GM10847 (cell line): ENCODE data around the gene RYR1.

Experiments
- POLR2A ChIP-seq: IDR thresholded peaks from 2 replicates; pipeline ENCODE4 v1.6.1; 2011; ENCODE audit not compliant: insufficient read length; ENCODE audit errors: extremely low read depth

RYR1 gene

DNA sequence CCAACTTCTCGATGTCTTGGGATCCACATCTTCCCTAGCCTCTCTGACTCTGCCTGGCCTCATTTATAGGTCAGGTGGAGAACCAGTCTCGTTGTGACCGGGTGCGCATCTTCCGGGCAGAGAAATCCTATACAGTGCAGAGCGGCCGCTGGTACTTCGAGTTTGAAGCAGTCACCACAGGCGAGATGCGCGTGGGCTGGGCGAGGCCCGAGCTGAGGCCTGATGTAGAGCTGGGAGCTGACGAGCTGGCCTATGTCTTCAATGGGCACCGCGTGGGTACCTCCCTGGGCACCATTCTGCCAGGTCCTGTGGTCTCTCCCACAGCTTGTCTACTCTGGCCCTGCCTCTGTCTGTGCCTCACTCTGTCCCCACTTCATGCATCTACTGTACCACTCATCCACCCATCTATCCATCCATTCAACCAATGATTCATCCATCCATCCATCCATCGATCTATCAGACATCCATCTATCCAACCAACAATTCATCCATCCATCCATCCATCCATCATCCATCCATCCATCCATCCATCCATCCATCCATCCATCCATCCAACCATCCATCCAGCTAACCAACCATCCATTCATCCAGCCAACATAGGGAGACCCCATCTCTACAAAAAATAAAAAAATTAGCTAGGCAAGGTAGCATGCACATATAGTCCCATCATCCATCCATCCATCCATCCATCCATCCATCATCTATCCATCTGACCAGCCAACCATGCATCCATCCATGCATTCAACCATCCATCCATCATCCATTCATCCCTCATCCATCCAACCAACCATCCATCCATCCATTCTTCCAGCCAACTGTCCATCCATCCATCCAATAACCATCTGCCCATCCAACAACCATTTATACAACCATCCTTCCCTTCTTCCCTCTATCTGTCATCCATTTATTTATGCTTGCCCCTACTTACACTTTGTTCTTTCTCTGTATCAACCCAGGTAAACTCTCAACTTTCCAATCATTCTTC is 34.3 kb downstream of the RYR1 start:
- no peak for TF ChIP-seq POLR2A

DNA sequence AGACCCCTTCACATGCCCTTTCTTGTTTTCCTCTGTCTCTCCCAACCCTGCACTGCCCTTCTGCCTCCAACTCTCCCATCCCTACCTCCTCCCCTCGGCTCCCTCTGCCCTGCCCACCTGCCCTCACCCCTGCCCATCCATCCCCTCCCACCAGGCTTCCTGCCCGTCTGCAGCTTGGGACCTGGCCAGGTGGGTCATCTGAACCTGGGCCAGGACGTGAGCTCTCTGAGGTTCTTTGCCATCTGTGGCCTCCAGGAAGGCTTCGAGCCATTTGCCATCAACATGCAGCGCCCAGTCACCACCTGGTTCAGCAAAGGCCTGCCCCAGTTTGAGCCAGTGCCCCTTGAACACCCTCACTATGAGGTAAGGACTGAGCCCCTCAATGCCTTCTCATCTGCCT is 35.7 kb downstream of the RYR1 start:
- TF ChIP-seq POLR2A: no peak

GRCh38 chr19:38470788-38471480 is 37.4 kb downstream of the RYR1 start:
- no peak for TF ChIP-seq POLR2A

DNA sequence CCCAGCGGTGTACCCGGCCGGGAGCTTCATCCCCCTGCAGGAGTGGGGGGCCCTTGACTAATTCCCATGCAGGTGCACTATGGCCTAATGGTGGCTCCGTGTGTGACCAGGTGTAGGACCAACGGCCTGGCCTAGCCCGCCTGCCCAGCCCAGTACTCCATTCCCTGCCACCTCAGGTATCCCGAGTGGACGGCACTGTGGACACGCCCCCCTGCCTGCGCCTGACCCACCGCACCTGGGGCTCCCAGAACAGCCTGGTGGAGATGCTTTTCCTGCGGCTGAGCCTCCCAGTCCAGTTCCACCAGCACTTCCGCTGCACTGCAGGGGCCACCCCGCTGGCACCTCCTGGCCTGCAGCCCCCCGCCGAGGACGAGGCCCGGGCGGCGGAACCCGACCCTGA is 39.7 kb downstream of the RYR1 start:
- no peak for TF ChIP-seq POLR2A

DNA sequence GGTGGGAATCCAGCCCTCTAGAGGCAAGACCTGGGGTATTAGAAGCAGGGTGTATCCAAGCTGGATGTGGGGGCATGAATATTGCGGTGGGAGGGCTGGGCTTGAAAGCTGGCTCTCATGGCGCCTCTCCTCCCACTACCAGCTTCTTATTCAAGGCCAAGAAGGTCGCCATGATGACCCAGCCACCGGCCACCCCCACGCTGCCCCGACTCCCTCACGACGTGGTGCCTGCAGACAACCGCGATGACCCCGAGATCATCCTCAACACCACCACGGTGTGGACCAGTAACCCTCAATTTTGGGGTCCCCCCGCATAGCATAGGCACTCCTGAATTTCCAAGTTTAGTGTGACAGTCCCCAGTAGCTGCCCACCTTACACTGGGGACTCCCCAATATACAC is 41.7 kb downstream of the RYR1 start:
- no peak for TF ChIP-seq POLR2A

DNA sequence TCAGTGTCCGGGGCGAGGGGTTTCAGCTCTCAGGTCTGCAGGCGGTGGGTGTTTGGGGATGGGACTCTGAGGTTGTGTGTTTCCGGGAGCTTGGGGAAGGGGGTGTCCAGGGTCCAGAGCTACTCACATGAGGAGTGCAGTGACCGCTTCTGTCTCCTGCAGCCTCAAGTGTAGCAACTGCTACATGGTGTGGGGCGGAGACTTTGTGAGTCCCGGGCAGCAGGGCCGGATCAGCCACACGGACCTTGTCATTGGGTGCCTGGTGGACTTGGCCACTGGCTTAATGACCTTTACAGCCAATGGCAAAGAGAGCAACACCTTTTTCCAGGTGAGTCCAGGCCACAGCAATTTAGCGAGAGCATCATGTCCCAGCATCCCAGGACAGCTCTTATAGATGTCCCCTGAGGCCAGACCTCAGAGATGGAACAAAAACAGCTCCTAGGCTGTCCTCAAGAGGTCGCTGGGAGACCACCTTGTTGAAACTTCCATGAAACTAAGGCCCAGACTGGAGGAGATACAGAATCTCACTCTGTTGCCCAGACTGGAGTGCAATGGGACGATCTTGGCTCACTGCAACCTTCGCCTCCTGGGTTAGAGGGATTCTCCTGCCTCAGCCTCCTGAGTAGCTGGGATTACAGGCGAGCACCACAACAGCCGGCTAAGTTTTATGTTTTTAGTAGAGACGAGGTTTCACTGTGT is 44.9 kb downstream of the RYR1 start:
- no peak for TF ChIP-seq POLR2A

DNA sequence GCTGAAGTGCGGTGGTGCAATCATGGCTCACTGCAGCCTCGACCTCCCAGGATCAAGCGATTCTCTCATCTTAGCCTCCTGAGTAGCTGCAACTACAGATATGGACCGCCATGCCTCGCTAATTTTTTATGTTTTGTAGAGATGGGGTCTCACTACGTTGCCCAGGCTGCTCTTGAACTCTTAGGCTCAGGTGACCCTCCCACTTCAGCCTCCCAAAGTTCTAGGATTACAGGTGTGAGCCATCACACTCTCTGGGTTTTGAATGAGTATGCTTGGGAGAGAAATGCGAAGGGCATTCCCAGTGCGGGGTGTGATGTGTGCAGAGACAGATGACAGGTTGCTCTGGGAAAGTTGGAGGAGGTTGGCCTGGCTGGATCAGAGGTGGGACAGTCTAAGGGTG is 49.0 kb downstream of the RYR1 start:
- TF ChIP-seq POLR2A: no peak

- no peak for TF ChIP-seq POLR2A
Observed at GRCh38 chr19:38483016-38483630, 49.6 kb downstream of the RYR1 start.

GRCh38 chr19:38484747-38485146 is 51.3 kb downstream of the RYR1 start:
- no peak for TF ChIP-seq POLR2A

DNA sequence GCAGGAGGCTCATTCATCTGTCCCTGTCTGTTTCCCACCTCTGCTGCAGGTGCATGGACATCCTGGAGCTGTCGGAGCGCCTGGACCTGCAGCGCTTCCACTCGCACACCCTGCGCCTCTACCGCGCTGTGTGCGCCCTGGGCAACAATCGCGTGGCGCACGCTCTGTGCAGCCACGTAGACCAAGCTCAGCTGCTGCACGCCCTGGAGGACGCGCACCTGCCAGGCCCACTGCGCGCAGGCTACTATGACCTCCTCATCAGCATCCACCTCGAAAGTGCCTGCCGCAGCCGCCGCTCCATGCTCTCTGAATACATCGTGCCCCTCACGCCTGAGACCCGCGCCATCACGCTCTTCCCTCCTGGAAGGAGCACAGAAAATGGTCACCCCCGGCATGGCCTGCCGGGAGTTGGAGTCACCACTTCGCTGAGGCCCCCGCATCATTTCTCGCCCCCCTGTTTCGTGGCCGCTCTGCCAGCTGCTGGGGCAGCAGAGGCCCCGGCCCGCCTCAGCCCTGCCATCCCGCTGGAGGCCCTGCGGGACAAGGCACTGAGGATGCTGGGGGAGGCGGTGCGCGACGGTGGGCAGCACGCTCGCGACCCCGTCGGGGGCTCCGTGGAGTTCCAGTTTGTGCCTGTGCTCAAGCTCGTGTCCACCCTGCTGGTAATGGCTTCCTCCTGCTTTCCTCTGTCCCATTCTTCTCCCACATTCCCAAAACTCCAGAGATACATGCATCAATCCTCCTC is 52.2 kb downstream of the RYR1 start:
- TF ChIP-seq POLR2A: no peak

DNA sequence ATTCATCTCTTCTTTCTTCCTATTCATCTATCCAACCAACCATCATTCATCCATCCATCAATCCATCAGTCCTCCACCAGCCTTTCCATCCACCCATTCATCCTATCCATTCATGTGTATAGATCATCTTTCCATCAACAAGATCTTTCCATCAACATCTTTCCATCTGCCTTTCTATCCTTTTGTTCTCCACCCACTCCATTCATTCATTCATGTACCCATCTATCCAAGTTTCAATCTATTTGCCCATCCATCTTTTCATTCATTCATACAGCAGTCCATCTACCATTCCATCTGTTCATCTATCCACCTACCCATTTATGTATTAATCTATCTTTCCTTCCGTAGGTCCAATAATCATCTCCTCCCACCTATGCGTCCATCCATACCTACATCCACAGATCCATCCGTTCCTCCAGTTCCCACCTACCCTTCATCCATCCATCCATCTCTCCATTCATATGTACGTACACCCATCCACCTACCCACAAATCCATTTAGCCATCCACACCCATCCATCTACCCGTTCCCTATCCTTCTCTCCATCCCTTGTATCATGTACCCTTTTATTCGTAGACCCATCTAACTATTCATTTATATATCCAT is 53.3 kb downstream of the RYR1 start:
- no peak for TF ChIP-seq POLR2A

- no peak for TF ChIP-seq POLR2A
Observed at GRCh38 chr19:38488096-38488495, 54.6 kb downstream of the RYR1 start.

DNA sequence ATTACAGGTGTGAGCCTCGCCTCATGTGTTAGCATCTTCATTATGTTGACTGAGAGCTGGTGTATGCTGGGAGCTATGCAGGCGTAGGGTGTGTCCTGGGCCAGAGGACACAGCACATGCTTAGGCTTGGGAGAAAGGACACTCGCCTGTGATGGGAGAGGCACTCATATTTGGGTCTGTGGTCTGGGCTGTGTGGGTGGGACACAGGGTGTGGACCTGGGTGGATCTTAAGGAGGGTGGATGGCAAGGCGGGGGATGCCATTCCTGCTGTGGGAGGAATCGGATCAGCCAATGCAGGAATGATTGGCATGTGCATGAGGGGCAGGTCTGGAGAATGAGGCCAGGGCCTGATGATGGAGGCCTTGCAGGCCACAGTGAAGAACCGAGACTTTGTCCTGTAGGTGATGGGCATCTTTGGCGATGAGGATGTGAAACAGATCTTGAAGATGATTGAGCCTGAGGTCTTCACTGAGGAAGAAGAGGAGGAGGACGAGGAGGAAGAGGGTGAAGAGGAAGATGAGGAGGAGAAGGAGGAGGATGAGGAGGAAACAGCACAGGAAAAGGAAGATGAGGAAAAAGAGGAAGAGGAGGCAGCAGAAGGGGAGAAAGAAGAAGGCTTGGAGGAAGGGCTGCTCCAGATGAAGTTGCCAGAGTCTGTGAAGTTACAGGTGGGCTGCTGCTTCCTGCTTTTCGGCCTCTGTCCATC is 55.4 kb downstream of the RYR1 start:
- no peak for TF ChIP-seq POLR2A

DNA sequence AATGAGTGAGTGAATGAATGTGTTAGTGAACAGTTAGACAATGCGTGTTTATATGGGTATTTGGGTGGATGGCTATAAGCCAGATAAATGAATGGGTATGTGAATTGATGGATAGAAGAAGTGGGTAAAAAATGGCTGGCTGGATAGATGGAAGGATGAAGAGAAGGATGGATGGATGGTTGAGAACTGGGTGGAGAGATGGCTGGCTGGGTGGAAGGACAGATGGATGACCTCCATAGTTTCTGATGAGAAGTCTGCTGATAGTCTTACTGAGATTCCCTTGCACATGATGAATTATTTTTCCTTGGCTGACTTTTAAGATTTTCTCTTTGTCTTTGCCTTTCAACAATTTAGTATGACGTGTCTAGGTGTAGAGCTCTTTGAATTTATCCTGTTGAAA is 57.4 kb downstream of the RYR1 start:
- no peak for TF ChIP-seq POLR2A
